Activated naive CD4-positive, alpha-beta T cell treated with anti-CD3 and anti-CD28 coated beads, Interleukin-2, amount 50 U/mL, for 72 hours (primary cell): ENCODE results near the gene TSSK6. TPM values are rescaled to one million over a fixed set of nuclear protein-coding genes. Genes with fewer than 3 reads are reported as not detected.
A peak's percentile ranks its signal among the peaks of the same experiment; 100 is the strongest.

Experiments used
- ATAC-seq, 2 donors: fragments of 150-1000 bp; cut with Tn5 transposase; 2 replicates each; pipeline ENCODE4 v1.10.0; 2021; ENCODE audit warnings: mild to moderate bottlenecking in 2 of 2, moderate library complexity in 2 of 2
- DNase-seq, 2 donors: peaks; one replicate each; pipeline ENCODE4 v3.0.0; 2021 to 2022; ENCODE audit warnings: low spot score in 2 of 2
- H3K27ac Mint-ChIP-seq, 2 donors: one replicate each; pipeline ENCODE4 v1.8.0; 2022; ENCODE audit warnings: mild to moderate bottlenecking in 2 of 2, mixed read lengths in 2 of 2
- H3K36me3 Mint-ChIP-seq, 2 donors: one replicate each; pipeline ENCODE4 v1.8.0; 2022; ENCODE audit warnings: mixed read lengths in 2 of 2
- H3K9me3 Mint-ChIP-seq, 2 donors: one replicate each; pipeline ENCODE4 v1.8.0; 2022; ENCODE audit warnings: mixed read lengths in 2 of 2
- total RNA-seq, 2 donors: library from RNA; stranded (reverse); gene quantifications; one replicate each; pipeline ENCODE4 v1.2.3, GENCODE V29; 2022

TSSK6 gene
- total RNA-seq, 2 donors from 2014 or later: 3.8 to 5.5 TPM

- no peaks in the 10 kb centered on the region for H3K36me3 Mint-ChIP-seq
- peak overlapping the region in 1 of 2 donors; percentile 70 for H3K27ac Mint-ChIP-seq
- no peaks in the 10 kb centered on the region for H3K9me3 Mint-ChIP-seq
- DNase-seq (no peak), ATAC-seq (no peak)
Observed at GRCh38 chr19:19537075-19538048, 22.0 kb upstream of the TSSK6 start.

GRCh38 chr19:19535311-19536191 lies 20.2 kb upstream of the TSSK6 start:
- ATAC-seq (no peak), DNase-seq (no peak)
- no peak overlapping the region for H3K27ac Mint-ChIP-seq
- no peaks in the 10 kb centered on the region for H3K36me3 Mint-ChIP-seq
- no peaks in the 10 kb centered on the region for H3K9me3 Mint-ChIP-seq

GRCh38 chr19:19534556-19535265 lies 19.4 kb upstream of the TSSK6 start:
- no peaks in the 10 kb centered on the region for H3K36me3 Mint-ChIP-seq
- no peak for DNase-seq
- no peak for ATAC-seq
- no peaks in the 10 kb centered on the region for H3K9me3 Mint-ChIP-seq
- peak overlapping the region in 1 of 2 donors; percentile 8 for H3K27ac Mint-ChIP-seq

- Mint-ChIP-seq H3K36me3 (no peaks in the 10 kb centered on the region), H3K27ac (peak overlapping the region in 1 of 2 donors; percentile 8), H3K9me3 (no peaks in the 10 kb centered on the region)
- ATAC-seq (no peak), DNase-seq (no peak)
Observed at GRCh38 chr19:19533841-19534240, 18.5 kb upstream of the TSSK6 start.

GRCh38 chr19:19532806-19533701 lies 17.7 kb upstream of the TSSK6 start:
- no peaks in the 10 kb centered on the region for H3K9me3 Mint-ChIP-seq
- H3K36me3 Mint-ChIP-seq: no peaks in the 10 kb centered on the region
- H3K27ac Mint-ChIP-seq: no peak overlapping the region
- ATAC-seq (no peak), DNase-seq (no peak)

- Mint-ChIP-seq H3K27ac (peak overlapping the region in 1 of 2 donors; percentile 25), H3K9me3 (no peaks in the 10 kb centered on the region), H3K36me3 (no peaks in the 10 kb centered on the region)
- DNase-seq (peak; percentile 83 to 95), ATAC-seq (peak; percentile 81 to 89)
Observed at GRCh38 chr19:19531951-19532805, 16.8 kb upstream of the TSSK6 start.

GRCh38 chr19:19530889-19531288 lies 15.5 kb upstream of the TSSK6 start:
- H3K36me3 Mint-ChIP-seq: no peaks in the 10 kb centered on the region
- H3K27ac Mint-ChIP-seq: peak overlapping the region; percentile 40 to 91
- no peak for ATAC-seq
- H3K9me3 Mint-ChIP-seq: no peaks in the 10 kb centered on the region
- no peak for DNase-seq

GRCh38 chr19:19530423-19530804 lies 15.1 kb upstream of the TSSK6 start:
- no peak for DNase-seq
- ATAC-seq: no peak
- Mint-ChIP-seq H3K36me3 (no peaks in the 10 kb centered on the region), H3K27ac (peak overlapping the region in 1 of 2 donors; percentile 40), H3K9me3 (no peaks in the 10 kb centered on the region)

GRCh38 chr19:19529783-19530422 lies 14.6 kb upstream of the TSSK6 start:
- DNase-seq (no peak), ATAC-seq (no peak)
- Mint-ChIP-seq H3K9me3 (no peaks in the 10 kb centered on the region), H3K27ac (no peak overlapping the region), H3K36me3 (no peaks in the 10 kb centered on the region)

- no peaks in the 10 kb centered on the region for H3K9me3 Mint-ChIP-seq
- ATAC-seq: no peak
- DNase-seq: no peak
- H3K36me3 Mint-ChIP-seq: no peaks in the 10 kb centered on the region
- no peak within 1 kb of the TSS for H3K27ac Mint-ChIP-seq
Observed at GRCh38 chr19:19528721-19529490, 13.6 kb upstream of the TSSK6 start, which contains the start of gene YJEFN3. Gene YJEFN3 (plus strand): TSS chr19:19528911. CDS start chr19:19528933, 22 bp downstream.

GRCh38 chr19:19527674-19528625 lies 12.6 kb upstream of the TSSK6 start:
- Mint-ChIP-seq H3K27ac (no peak overlapping the region), H3K9me3 (no peaks in the 10 kb centered on the region), H3K36me3 (peaks cover 0 to 1% of the 10 kb centered on the region in 2 donors)
- ATAC-seq (no peak), DNase-seq (no peak)

- Mint-ChIP-seq H3K36me3 (peaks cover 0 to 6% of the 10 kb centered on the region in 2 donors), H3K27ac (no peak overlapping the region), H3K9me3 (no peaks in the 10 kb centered on the region)
- ATAC-seq (no peak), DNase-seq (no peak)
Observed at GRCh38 chr19:19527371-19527656, 12.0 kb upstream of the TSSK6 start.
